Stimulated activated CD4-positive, alpha-beta T cell treated with anti-CD3 and anti-CD28 coated beads, Interleukin-2, amount 100 ng/mL, for 48 hours (primary cell): ENCODE measurements around the gene MYOM3.

Experiments used
- DNase-seq, 2 donors: peaks; one replicate each; pipeline ENCODE4 v3.0.0-alpha.2; 2020

MYOM3 gene

GRCh38 chr1:24095140-24095859, 16.6 kb downstream of the MYOM3 start:
- DNase-seq, result no peak

GRCh38 chr1:24094554-24094953, 17.4 kb downstream of the MYOM3 start:
- DNase-seq, result no peak

GRCh38 chr1:24093732-24094131, 18.2 kb downstream of the MYOM3 start:
- no peak for DNase-seq

- no peak for DNase-seq
Measured at GRCh38 chr1:24092979-24093378, 19.0 kb downstream of the MYOM3 start.

- no peak for DNase-seq
Measured at GRCh38 chr1:24091971-24092482, 19.9 kb downstream of the MYOM3 start.

- DNase-seq, result no peak
Measured at GRCh38 chr1:24090736-24091135, 21.2 kb downstream of the MYOM3 start.

GRCh38 chr1:24089743-24090555, 22.0 kb downstream of the MYOM3 start:
- DNase-seq, result no peak

- DNase-seq, result no peak
Measured at GRCh38 chr1:24089027-24089742, 22.8 kb downstream of the MYOM3 start.

GRCh38 chr1:24086466-24086865, 25.5 kb downstream of the MYOM3 start:
- DNase-seq, result no peak

- no peak for DNase-seq
Measured at GRCh38 chr1:24085546-24085945, 26.4 kb downstream of the MYOM3 start.

- DNase-seq, result no peak
Measured at GRCh38 chr1:24085007-24085406, 26.9 kb downstream of the MYOM3 start.

- no peak for DNase-seq
Measured at GRCh38 chr1:24084050-24084449, 27.9 kb downstream of the MYOM3 start.

- no peak for DNase-seq
Measured at GRCh38 chr1:24082372-24082771, 29.6 kb downstream of the MYOM3 start.

GRCh38 chr1:24081190-24081589, 30.7 kb downstream of the MYOM3 start:
- no peak for DNase-seq

- DNase-seq, result no peak
Measured at GRCh38 chr1:24080131-24080530, 31.8 kb downstream of the MYOM3 start.

GRCh38 chr1:24077278-24077978, 34.5 kb downstream of the MYOM3 start:
- DNase-seq, result no peak

GRCh38 chr1:24075946-24076345, 36.0 kb downstream of the MYOM3 start:
- DNase-seq, result no peak

GRCh38 chr1:24075590-24075854, 36.4 kb downstream of the MYOM3 start:
- DNase-seq, result no peak

GRCh38 chr1:24074817-24075589, 36.9 kb downstream of the MYOM3 start:
- no peak for DNase-seq

GRCh38 chr1:24074196-24074595, 37.7 kb downstream of the MYOM3 start:
- DNase-seq, result no peak

- no peak for DNase-seq
Measured at GRCh38 chr1:24071941-24072340, 40.0 kb downstream of the MYOM3 start.

- peak; percentile 78 for DNase-seq
Measured at GRCh38 chr1:24070821-24071393, 41.0 kb downstream of the MYOM3 start.
